GM12872 (cell line): ENCODE results near the gene DESI2.

Source experiments
- CTCF ChIP-seq: IDR thresholded peaks from 3 replicates; pipeline ENCODE4 v1.5.1; 2011; ENCODE audit warnings: low read depth, mild to moderate bottlenecking, low read length, moderate library complexity; ENCODE audit not compliant: insufficient read depth

Gene DESI2

GRCh38 chr1:244757091-244757939, 104.4 kb downstream of the DESI2 start:
- no peak for TF ChIP-seq CTCF
